NT2/D1 (cell line): Measurements from ENCODE around the gene PGLYRP2.

Source experiments
- SUZ12 ChIP-seq: IDR thresholded peaks from 2 replicates; pipeline ENCODE4 v1.6.1; 2011; ENCODE audit not compliant: insufficient read length, insufficient read depth; ENCODE audit errors: extremely low read depth
- YY1 ChIP-seq: IDR thresholded peaks from 2 replicates; pipeline ENCODE4 v1.6.1; 2011; ENCODE audit not compliant: insufficient read length, insufficient read depth
- ZNF274 ChIP-seq: IDR thresholded peaks from 2 replicates; pipeline ENCODE4 v1.6.1; 2011; ENCODE audit warnings: mild to moderate bottlenecking, low read depth, low read length

DNA sequence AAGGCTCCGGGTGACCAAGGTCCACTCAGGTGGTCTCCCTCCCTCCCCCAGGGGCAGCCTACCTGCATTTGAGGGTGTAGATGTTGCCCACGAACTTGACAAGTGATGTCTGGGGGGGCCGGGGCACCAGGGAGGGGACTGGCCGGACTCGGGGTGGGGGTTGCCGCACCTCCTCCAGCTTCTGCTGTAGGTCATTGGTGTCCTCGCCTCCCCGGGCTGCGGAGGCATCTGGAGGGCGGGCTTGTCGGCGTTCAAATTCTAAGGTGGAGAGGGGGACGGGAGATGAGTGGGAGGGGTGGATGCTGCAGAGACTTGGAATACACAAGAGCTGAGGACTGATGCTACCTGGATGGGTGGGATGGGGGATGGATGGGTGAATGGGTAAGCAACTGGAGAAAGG is 55.2 kb downstream of the PGLYRP2 start:
- TF ChIP-seq ZNF274 (no peak), SUZ12 (no peak), YY1 (no peak)
